Testis (tissue), 3 donors: Measurements from ENCODE around the gene LTB4R2. TPM values are rescaled to one million over a fixed set of nuclear protein-coding genes. Genes with fewer than 3 reads are reported as not detected.

Experiments used
- DNase-seq: peaks from one replicate; pipeline ENCODE4 v3.0.0-alpha.2; 2019
- H3K27ac ChIP-seq, 2 donors: fragments of 200-600 bp; sonication (generic); one replicate each; pipeline ENCODE4 v1.5.1; 2019
- H3K27me3 ChIP-seq: fragments of 200-600 bp; sonication (generic); one replicate; pipeline ENCODE4 v1.5.1; 2019
- H3K36me3 ChIP-seq: fragments of 200-600 bp; sonication (generic); one replicate; pipeline ENCODE4 v1.5.1; 2017; ENCODE audit warnings: low read depth; ENCODE audit errors: missing control alignments
- H3K4me1 ChIP-seq: fragments of 200-600 bp; sonication (generic); one replicate; pipeline ENCODE4 v1.5.1; 2019
- H3K4me3 ChIP-seq, 2 donors: fragments of 200-600 bp; sonication (generic); one replicate each; pipeline ENCODE4 v1.5.1; 2017 to 2019
- H3K9me3 ChIP-seq: fragments of 200-600 bp; sonication (generic); one replicate; pipeline ENCODE4 v1.5.1; 2017
- POLR2A ChIP-seq: fragments of 450-650 bp; IDR thresholded peaks from one replicate; pipeline ENCODE4 v1.6.1; 2017; ENCODE audit warnings: antibody characterized with exemption, mild to moderate bottlenecking, moderate library complexity
- WGBS, 2 donors: methylation state at CpG; one replicate each; pipeline ENCODE4 v1.1.5; 2018; 5-methylcytosine and 5-hydroxymethylcytosine counted together
- intact Hi-C: fragments of 100-400 bp; cut with DNase I; formaldehyde crosslinking; loops from one replicate; pipeline ENCODE4 v1.15.1; 2023; ENCODE audit warnings: low total_unique reads
- polyA plus RNA-seq: library from polyadenylated mRNA; stranded (reverse); fragments of 350-450 nt; fragmentation: Illumina TruSeq; extraction: RNeasy Lipid Tissue Mini Kit (QIAGEN cat#74804); gene quantifications from one replicate; pipeline ENCODE4 v1.2.3, GENCODE V29; 2014; ENCODE audit warnings: low read depth, low replicate concordance; ENCODE audit not compliant: insufficient read depth
- small RNA-seq, 2 donors: library from RNA; depleted of rRNA; stranded (forward); fragments of <200 nt; gene quantifications; one replicate each; pipeline ENCODE3, GENCODE V24; 2016
- total RNA-seq, 2 donors: library from RNA; depleted of rRNA; stranded (reverse); fragments of >200 nt; gene quantifications; one replicate each; pipeline ENCODE4 v1.2.3, GENCODE V29; 2016
- TF ChIP-seq, protein P1 (sequence below), 3 experiments: fragments of 450-650 bp in 2 of 3; fragments of 200-600 bp in 1 of 3; sonication (generic) in 1 of 3; IDR thresholded peaks; one replicate each; pipeline ENCODE4 v1.5.1; 2016 to 2019; ENCODE audit warnings: antibody characterized with exemption in 3 of 3, mild to moderate bottlenecking in 2 of 3, moderate library complexity in 1 of 3

LTB4R2 gene
- total and polyA plus RNA-seq, 3 donors from 2014 or later, result 4.2 to 28.1 (median 23.4) TPM

DNA sequence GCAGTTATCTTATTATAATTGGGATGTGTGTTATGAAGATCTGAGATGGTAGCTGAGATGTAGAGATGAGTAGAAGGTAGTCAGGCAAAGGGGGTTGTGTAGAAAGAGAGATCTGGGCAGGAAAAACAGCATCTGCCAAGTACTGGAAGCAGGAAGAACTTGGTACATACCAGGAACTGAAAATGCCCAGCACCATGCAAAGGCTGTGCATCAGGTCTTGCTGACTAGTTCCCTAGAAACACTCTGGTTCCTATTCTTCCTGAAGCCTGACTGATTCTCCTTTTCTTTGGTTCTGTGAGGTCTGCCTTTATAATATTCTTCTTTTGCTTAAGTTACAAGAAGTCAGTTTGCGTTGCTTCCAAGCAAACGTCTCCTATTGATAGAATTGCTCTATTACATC lies 51.4 kb downstream of the LTB4R2 start:
- no peak overlapping the region for H3K27ac ChIP-seq
- H3K27me3 ChIP-seq, result no peaks in the 10 kb centered on the region
- no peaks in the 10 kb centered on the region for H3K9me3 ChIP-seq
- no peak overlapping the region for H3K4me3 ChIP-seq
- intact Hi-C loops, result no loop called here
- DNase-seq, result no peak
- WGBS, 2 donors, result 57 to 76% methylated on average over 2 of the region's 2 CpGs
- H3K4me1 ChIP-seq, result peaks cover 11% of the 10 kb centered on the region
- TF ChIP-seq POLR2A, result no peak
- TF ChIP-seq, protein P1, sequence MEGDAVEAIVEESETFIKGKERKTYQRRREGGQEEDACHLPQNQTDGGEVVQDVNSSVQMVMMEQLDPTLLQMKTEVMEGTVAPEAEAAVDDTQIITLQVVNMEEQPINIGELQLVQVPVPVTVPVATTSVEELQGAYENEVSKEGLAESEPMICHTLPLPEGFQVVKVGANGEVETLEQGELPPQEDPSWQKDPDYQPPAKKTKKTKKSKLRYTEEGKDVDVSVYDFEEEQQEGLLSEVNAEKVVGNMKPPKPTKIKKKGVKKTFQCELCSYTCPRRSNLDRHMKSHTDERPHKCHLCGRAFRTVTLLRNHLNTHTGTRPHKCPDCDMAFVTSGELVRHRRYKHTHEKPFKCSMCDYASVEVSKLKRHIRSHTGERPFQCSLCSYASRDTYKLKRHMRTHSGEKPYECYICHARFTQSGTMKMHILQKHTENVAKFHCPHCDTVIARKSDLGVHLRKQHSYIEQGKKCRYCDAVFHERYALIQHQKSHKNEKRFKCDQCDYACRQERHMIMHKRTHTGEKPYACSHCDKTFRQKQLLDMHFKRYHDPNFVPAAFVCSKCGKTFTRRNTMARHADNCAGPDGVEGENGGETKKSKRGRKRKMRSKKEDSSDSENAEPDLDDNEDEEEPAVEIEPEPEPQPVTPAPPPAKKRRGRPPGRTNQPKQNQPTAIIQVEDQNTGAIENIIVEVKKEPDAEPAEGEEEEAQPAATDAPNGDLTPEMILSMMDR (IDR thresholded peaks at IDR 0.05), result no peak
- no peaks in the 10 kb centered on the region for H3K36me3 ChIP-seq

Small RNA genes within 50 kb of the gene (small RNA-seq; reads per million reads assigned to genes)
- gene RF00026, result 0 reads per million in 2 donors

Other genes with a start within 250 kb of the LTB4R2 start
Only the 30 nearest of the 33 such genes appear.
- 10 to 100 TPM; 67.6 to 68.0 TPM for gene DCAF11, start 195.4 kb upstream of the LTB4R2 start, total RNA-seq
- gene DCAF11, start 195.4 kb upstream of the LTB4R2 start, polyA plus RNA-seq, result 77.4 TPM
- gene NRL, start 195.2 kb upstream of the LTB4R2 start, total RNA-seq, result 1 to 10 TPM; 6.6 to 8.3 TPM
- gene NRL, start 195.2 kb upstream of the LTB4R2 start, polyA plus RNA-seq, result 8.2 TPM
- gene FITM1, start 179.5 kb upstream of the LTB4R2 start, total RNA-seq, result 1 to 10 TPM; 2.2 to 3.5 TPM
- 3.7 TPM for gene FITM1, start 179.5 kb upstream of the LTB4R2 start, polyA plus RNA-seq
- gene PSME1, start 173.9 kb upstream of the LTB4R2 start, total RNA-seq, result 10 to 100 TPM; 43.3 to 63.9 TPM
- gene PSME1, start 173.9 kb upstream of the LTB4R2 start, polyA plus RNA-seq, result 101 TPM
- 10 to 100 TPM; 15.2 to 23.9 TPM for gene EMC9, start 168.5 kb upstream of the LTB4R2 start, total RNA-seq
- gene EMC9, start 168.5 kb upstream of the LTB4R2 start, polyA plus RNA-seq, result 33.7 TPM
- 10 to 100 TPM; 49.8 to 78.1 TPM for gene PSME2, start 163.5 kb upstream of the LTB4R2 start, total RNA-seq
- gene PSME2, start 163.5 kb upstream of the LTB4R2 start, polyA plus RNA-seq, result 122 TPM
- gene RNF31, start 162.6 kb upstream of the LTB4R2 start, total RNA-seq, result 10 to 100 TPM; 94.5 to 96.8 TPM
- gene RNF31, start 162.6 kb upstream of the LTB4R2 start, polyA plus RNA-seq, result 71.0 TPM
- gene IRF9, start 148.9 kb upstream of the LTB4R2 start, total RNA-seq, result 10 to 100 TPM; 45.7 to 56.2 TPM
- gene IRF9, start 148.9 kb upstream of the LTB4R2 start, polyA plus RNA-seq, result 74.8 TPM
- gene REC8, start 138.1 kb upstream of the LTB4R2 start, total RNA-seq, result 10 to 100 TPM; 27.7 to 55.9 TPM
- gene REC8, start 138.1 kb upstream of the LTB4R2 start, polyA plus RNA-seq, result 58.8 TPM
- gene IPO4, start 121.3 kb upstream of the LTB4R2 start, total RNA-seq, result 100 to 1,000 TPM in 1 of 2 donors, 10 to 100 TPM in 1; 85.9 to 140 TPM
- 156 TPM for gene IPO4, start 121.3 kb upstream of the LTB4R2 start, polyA plus RNA-seq
- 10 to 100 TPM; 45.0 to 50.0 TPM for gene TM9SF1, start 114.7 kb upstream of the LTB4R2 start, total RNA-seq
- 53.2 TPM for gene TM9SF1, start 114.7 kb upstream of the LTB4R2 start, polyA plus RNA-seq
- gene TSSK4, start 104.4 kb upstream of the LTB4R2 start, total RNA-seq, result 10 to 100 TPM; 19.4 to 27.4 TPM
- 78.2 TPM for gene TSSK4, start 104.4 kb upstream of the LTB4R2 start, polyA plus RNA-seq
- gene CHMP4A, start 96.7 kb upstream of the LTB4R2 start, total RNA-seq, result 100 to 1,000 TPM in 1 of 2 donors, 10 to 100 TPM in 1; 52.9 to 111 TPM
- gene CHMP4A, start 96.7 kb upstream of the LTB4R2 start, polyA plus RNA-seq, result 56.3 TPM
- 10 to 100 TPM; 17.3 to 19.5 TPM for gene MDP1, start 94.1 kb upstream of the LTB4R2 start, total RNA-seq
- gene MDP1, start 94.1 kb upstream of the LTB4R2 start, polyA plus RNA-seq, result 20.1 TPM
- 100 to 1,000 TPM in 1 of 2 donors, 10 to 100 TPM in 1; 94.6 to 110 TPM for gene NEDD8, start 77.8 kb upstream of the LTB4R2 start, total RNA-seq
- 180 TPM for gene NEDD8, start 77.8 kb upstream of the LTB4R2 start, polyA plus RNA-seq
- gene GMPR2, start 77.2 kb upstream of the LTB4R2 start, total RNA-seq, result 10 to 100 TPM; 30.0 to 42.2 TPM
- 49.9 TPM for gene GMPR2, start 77.2 kb upstream of the LTB4R2 start, polyA plus RNA-seq
- gene TINF2, start 67.5 kb upstream of the LTB4R2 start, total RNA-seq, result 10 to 100 TPM; 27.5 to 32.1 TPM
- 45.6 TPM for gene TINF2, start 67.5 kb upstream of the LTB4R2 start, polyA plus RNA-seq
- gene TGM1, start 47.0 kb upstream of the LTB4R2 start, total RNA-seq, result 10 to 100 TPM in 1 of 2 donors, 1 to 10 TPM in 1; 3.6 to 10.5 TPM
- 5.4 TPM for gene TGM1, start 47.0 kb upstream of the LTB4R2 start, polyA plus RNA-seq
- gene RABGGTA, start 38.5 kb upstream of the LTB4R2 start, total RNA-seq, result 10 to 100 TPM; 70.9 to 90.2 TPM
- 33.5 TPM for gene RABGGTA, start 38.5 kb upstream of the LTB4R2 start, polyA plus RNA-seq
- gene DHRS1, start 10.4 kb upstream of the LTB4R2 start, total RNA-seq, result 10 to 100 TPM; 22.5 to 24.6 TPM
- gene DHRS1, start 10.4 kb upstream of the LTB4R2 start, polyA plus RNA-seq, result 19.2 TPM
- gene NOP9, start 10.3 kb upstream of the LTB4R2 start, total RNA-seq, result 10 to 100 TPM; 25.0 to 27.6 TPM
- 20.1 TPM for gene NOP9, start 10.3 kb upstream of the LTB4R2 start, polyA plus RNA-seq
- 1 to 10 TPM; 3.8 to 6.6 TPM for gene CIDEB, start 2.2 kb upstream of the LTB4R2 start, total RNA-seq
- 7.0 TPM for gene CIDEB, start 2.2 kb upstream of the LTB4R2 start, polyA plus RNA-seq
- gene LTB4R, start 1.4 kb downstream of the LTB4R2 start, total RNA-seq, result 10 to 100 TPM; 10.3 to 10.9 TPM
- gene LTB4R, start 1.4 kb downstream of the LTB4R2 start, polyA plus RNA-seq, result 5.5 TPM
- 10 to 100 TPM; 13.9 to 23.1 TPM for gene ADCY4, start 24.9 kb downstream of the LTB4R2 start, total RNA-seq
- 10.0 TPM for gene ADCY4, start 24.9 kb downstream of the LTB4R2 start, polyA plus RNA-seq
- gene RIPK3, start 29.9 kb downstream of the LTB4R2 start, total RNA-seq, result 10 to 100 TPM in 1 of 2 donors, 1 to 10 TPM in 1; 3.2 to 11.3 TPM
- gene RIPK3, start 29.9 kb downstream of the LTB4R2 start, polyA plus RNA-seq, result 2.8 TPM
- gene NFATC4, start 58.0 kb downstream of the LTB4R2 start, total RNA-seq, result 10 to 100 TPM; 40.9 to 53.5 TPM
- 83.6 TPM for gene NFATC4, start 58.0 kb downstream of the LTB4R2 start, polyA plus RNA-seq
- 10 to 100 TPM; 21.8 TPM for gene NYNRIN, start 88.9 kb downstream of the LTB4R2 start, total RNA-seq
- gene NYNRIN, start 88.9 kb downstream of the LTB4R2 start, polyA plus RNA-seq, result 22.0 TPM
- 10 to 100 TPM; 13.5 to 17.0 TPM for gene CBLN3, start 119.5 kb downstream of the LTB4R2 start, total RNA-seq
- gene CBLN3, start 119.5 kb downstream of the LTB4R2 start, polyA plus RNA-seq, result 9.0 TPM
- gene KHNYN, start 119.8 kb downstream of the LTB4R2 start, total RNA-seq, result 10 to 100 TPM; 52.0 to 66.0 TPM
- gene KHNYN, start 119.8 kb downstream of the LTB4R2 start, polyA plus RNA-seq, result 27.9 TPM
- 10 to 100 TPM; 76.7 to 86.1 TPM for gene SDR39U1, start 132.6 kb downstream of the LTB4R2 start, total RNA-seq
- 76.6 TPM for gene SDR39U1, start 132.6 kb downstream of the LTB4R2 start, polyA plus RNA-seq